OCI-LY1 (cell line): ENCODE data around the gene CFAP99.

ENCODE experiments used
- H2AFZ ChIP-seq: fragments of 200-600 bp; sonication (generic), shearing (Covaris generic); 2 replicates; pipeline ENCODE4 v1.6.0; 2014; ENCODE audit warnings: antibody characterized with exemption, mild to moderate bottlenecking, low read length
- H3F3A ChIP-seq: fragments of 200-600 bp; sonication (generic), shearing (Covaris generic); 2 replicates; pipeline ENCODE4 v1.6.0; 2014; ENCODE audit warnings: mild to moderate bottlenecking, antibody characterized with exemption, low read length, moderate library complexity; ENCODE audit not compliant: insufficient read depth
- H3K27ac ChIP-seq: fragments of 200-600 bp; sonication (generic); 2 replicates; pipeline ENCODE4 v1.5.1; 2014; ENCODE audit warnings: low read length, mixed run types, mild to moderate bottlenecking, low read depth; ENCODE audit not compliant: poor library complexity, severe bottlenecking
- H3K27me3 ChIP-seq: fragments of 200-600 bp; sonication (generic); 2 replicates; pipeline ENCODE4 v1.6.0; 2014; ENCODE audit warnings: antibody characterized with exemption, mild to moderate bottlenecking, low read length, moderate library complexity; ENCODE audit not compliant: insufficient read depth
- H3K36me3 ChIP-seq: fragments of 200-600 bp; sonication (generic); 2 replicates; pipeline ENCODE4 v1.6.1; 2014; ENCODE audit warnings: mild to moderate bottlenecking, antibody characterized with exemption, low read length, moderate library complexity, mixed read lengths; ENCODE audit not compliant: insufficient read depth
- H3K4me1 ChIP-seq: fragments of 200-600 bp; sonication (generic); 2 replicates; pipeline ENCODE4 v1.5.1; 2014; ENCODE audit warnings: mild to moderate bottlenecking, low read length, moderate library complexity; ENCODE audit not compliant: insufficient read depth, severe bottlenecking
- H3K4me2 ChIP-seq: fragments of 200-600 bp; sonication (generic), shearing (Covaris generic); 2 replicates; pipeline ENCODE4 v1.6.1; 2014; ENCODE audit warnings: low read length
- H3K4me3 ChIP-seq: fragments of 200-600 bp; sonication (generic); 2 replicates; pipeline ENCODE4 v1.5.1; 2014; ENCODE audit warnings: low read length, low read depth, mild to moderate bottlenecking, mixed read lengths; ENCODE audit not compliant: poor library complexity, severe bottlenecking
- H3K79me2 ChIP-seq: fragments of 200-600 bp; shearing (Covaris generic); 2 replicates; pipeline ENCODE4 v1.6.1; 2016; ENCODE audit warnings: mixed run types, low read length, mixed read lengths; ENCODE audit not compliant: insufficient read depth
- H3K9ac ChIP-seq: fragments of 200-600 bp; sonication (generic), shearing (Covaris generic); 2 replicates; pipeline ENCODE4 v1.6.1; 2014; ENCODE audit warnings: mild to moderate bottlenecking, low read length, mixed read lengths
- H3K9me2 ChIP-seq: fragments of 200-600 bp; sonication (generic), shearing (Covaris generic); 2 replicates; pipeline ENCODE4 v1.6.1; 2014; ENCODE audit warnings: low read depth, mild to moderate bottlenecking, low read length, mixed read lengths
- H3K9me3 ChIP-seq: fragments of 200-600 bp; shearing (Covaris generic); 2 replicates; pipeline ENCODE4 v1.6.1; 2014; ENCODE audit warnings: low read length, mixed read lengths
- H4K20me1 ChIP-seq: fragments of 200-600 bp; sonication (generic), shearing (Covaris generic); 2 replicates; pipeline ENCODE4 v1.6.0; 2016; ENCODE audit warnings: mild to moderate bottlenecking, low read length; ENCODE audit not compliant: insufficient read depth
- CTCF ChIP-seq: fragments of 200-600 bp; sonication (generic), shearing (Covaris generic); IDR thresholded peaks from 2 replicates; pipeline ENCODE4 v1.5.1; 2017; ENCODE audit warnings: mild to moderate bottlenecking, antibody characterized with exemption, low read length, moderate library complexity, mixed read lengths
- EZH2 ChIP-seq: fragments of 200-600 bp; sonication (generic), shearing (Covaris generic); IDR thresholded peaks from 2 replicates; pipeline ENCODE4 v1.8.0; 2017; ENCODE audit warnings: borderline replicate concordance, mixed run types, mild to moderate bottlenecking, antibody characterized with exemption, low read length, moderate library complexity, mixed read lengths

Gene CFAP99

GRCh38 chr4:2390784-2391421, 27.9 kb upstream of the CFAP99 start:
- Histone ChIP-seq H3K4me1 (no peaks in the 10 kb centered on the region), H3K9ac (no peak overlapping the region), H3K9me3 (no peaks in the 10 kb centered on the region), H3K36me3 (no peaks in the 10 kb centered on the region), H4K20me1 (no peaks in the 10 kb centered on the region), H3K4me2 (no peak overlapping the region), H3F3A (no peaks in the 10 kb centered on the region), H3K4me3 (no peak overlapping the region), H2AFZ (no peak overlapping the region), H3K27me3 (no peaks in the 10 kb centered on the region), H3K27ac (no peak overlapping the region), H3K79me2 (no peaks in the 10 kb centered on the region), H3K9me2 (no peaks in the 10 kb centered on the region)
- TF ChIP-seq EZH2 (no peak), CTCF (no peak)

DNA sequence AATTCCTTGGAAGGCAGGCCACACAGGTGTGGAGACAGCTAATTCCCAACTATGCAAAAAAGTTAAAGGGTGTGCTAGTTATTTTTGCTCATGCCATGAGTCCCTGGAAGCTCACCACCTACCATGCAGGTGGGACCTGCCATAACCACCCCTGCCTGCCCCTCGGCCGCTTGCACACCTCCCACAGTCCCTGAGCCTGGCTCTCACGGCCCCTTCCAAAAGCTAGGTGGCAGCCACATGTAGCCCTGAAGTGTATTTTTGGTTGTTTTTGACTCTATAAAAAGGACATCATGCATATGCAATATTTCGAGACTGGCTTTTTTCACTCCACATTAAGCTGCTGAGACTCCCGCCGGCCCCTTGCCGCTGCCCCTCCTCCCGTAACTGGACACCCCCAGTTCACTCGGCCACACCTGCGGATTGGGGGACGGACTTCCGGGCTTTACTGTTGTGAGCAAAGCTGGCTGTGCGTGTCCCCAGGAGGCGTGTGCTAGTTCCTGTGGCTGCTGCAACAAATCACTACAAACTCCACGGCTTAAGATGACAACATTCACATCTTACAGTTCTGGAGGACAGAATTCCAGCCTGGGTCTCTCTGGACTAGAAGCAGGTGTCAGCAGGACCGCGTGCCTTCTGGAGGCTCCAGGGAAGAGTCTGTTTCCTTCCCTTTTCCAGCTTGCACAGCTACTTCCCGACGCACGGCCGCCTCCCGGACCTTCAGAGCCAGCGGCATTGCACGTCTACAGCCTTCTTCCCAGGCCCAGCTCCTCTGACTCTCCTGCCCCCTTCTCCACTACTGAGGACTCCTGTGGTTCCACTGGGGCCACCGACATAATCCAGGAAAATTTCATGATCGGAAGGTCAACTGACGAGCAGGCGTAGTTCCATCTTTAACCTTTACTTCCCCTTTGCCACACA, 25.1 kb upstream of the CFAP99 start:
- no peaks in the 10 kb centered on the region for H3K4me1 ChIP-seq
- H3K9me2 ChIP-seq: no peaks in the 10 kb centered on the region
- no peaks in the 10 kb centered on the region for H3K79me2 ChIP-seq
- no peaks in the 10 kb centered on the region for H3F3A ChIP-seq
- H3K4me2 ChIP-seq: no peak overlapping the region
- H4K20me1 ChIP-seq: no peaks in the 10 kb centered on the region
- no peak overlapping the region for H3K4me3 ChIP-seq
- H3K36me3 ChIP-seq: no peaks in the 10 kb centered on the region
- TF ChIP-seq CTCF (no peak), EZH2 (no peak)
- no peak overlapping the region for H3K9ac ChIP-seq
- no peak overlapping the region for H3K27ac ChIP-seq
- no peaks in the 10 kb centered on the region for H3K27me3 ChIP-seq
- no peaks in the 10 kb centered on the region for H3K9me3 ChIP-seq
- H2AFZ ChIP-seq: no peak overlapping the region

DNA sequence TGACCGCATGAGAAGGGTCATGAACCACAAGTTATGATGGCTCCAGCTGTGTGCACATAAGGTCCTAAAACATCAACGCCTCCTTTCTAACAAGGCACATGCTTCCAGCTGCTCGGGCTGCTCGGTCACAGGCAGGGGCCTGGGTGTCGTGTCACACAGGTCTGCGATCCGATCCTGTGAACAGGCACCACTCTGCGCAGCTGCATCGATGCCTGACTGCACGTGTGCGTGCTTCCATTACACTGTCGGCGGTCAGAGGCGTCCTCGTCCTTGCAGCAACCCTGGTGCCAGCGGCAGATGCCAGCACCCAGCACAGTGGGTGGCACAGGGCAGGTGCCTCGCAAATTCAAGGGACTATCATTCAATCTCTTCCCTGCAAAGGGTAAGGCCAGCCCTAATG, 24.2 kb upstream of the CFAP99 start:
- Histone ChIP-seq H3F3A (no peaks in the 10 kb centered on the region), H3K79me2 (no peaks in the 10 kb centered on the region)
- TF ChIP-seq EZH2 (no peak), CTCF (no peak)

More for the DNA sequence above, 24.2 kb upstream of the CFAP99 start:
- H3K9ac ChIP-seq: no peak overlapping the region
- H4K20me1 ChIP-seq: no peaks in the 10 kb centered on the region
- no peaks in the 10 kb centered on the region for H3K9me2 ChIP-seq
- no peak overlapping the region for H3K4me3 ChIP-seq
- no peak overlapping the region for H3K27ac ChIP-seq
- H2AFZ ChIP-seq: no peak overlapping the region
- no peaks in the 10 kb centered on the region for H3K27me3 ChIP-seq
- H3K9me3 ChIP-seq: no peaks in the 10 kb centered on the region
- no peaks in the 10 kb centered on the region for H3K4me1 ChIP-seq
- H3K4me2 ChIP-seq: no peak overlapping the region
- no peaks in the 10 kb centered on the region for H3K36me3 ChIP-seq
